A549 (cell line): ENCODE results near the gene EFCAB8. TPM values are rescaled to one million over a fixed set of nuclear protein-coding genes. Genes with fewer than 3 reads are reported as not detected.
A peak's percentile ranks its signal among the peaks of the same experiment; 100 is the strongest.

ENCODE experiments used
- ATAC-seq, 2 experiments: fragments of 200-7000 bp in 1 of 2; fragments of >200 bp in 1 of 2; cut with Nextera tagmentation in 1 of 2; cut with Tn5 transposase in 1 of 2; 3 replicates each; pipeline versions ENCODE4 v1.8.0 to v1.9.1; 2018 to 2020; ENCODE audit warnings: mild to moderate bottlenecking in 1 of 2, moderate library complexity in 1 of 2
- CTCF ChIA-PET: fragments of 300-600 bp; sonication (Branson Sonifier 250); formaldehyde crosslinking; extraction: SDS; loops from one replicate; lab custom pipeline; 2021; ENCODE audit warnings: antibody characterized with exemption, inconsistent platforms; lab: Yijun Ruan, JAX
- POLR2A ChIA-PET: fragments of 350-600 bp; formaldehyde crosslinking; extraction: SDS; loops from one replicate; lab custom pipeline; 2021; ENCODE audit warnings: antibody characterized with exemption, inconsistent platforms; lab: Yijun Ruan, JAX
- DNase-seq, 2 experiments: peaks; one replicate each; pipeline versions ENCODE4 v3.0.0 to v3.0.0-alpha.2; 2011 to 2016; ENCODE audit warnings: low read depth in 1 of 2, low spot score in 1 of 2
- FAIRE-seq: peaks from 2 replicates; lab custom pipeline; 2011; peaks lifted over from hg19 to GRCh38; lab: Jason Lieb, UNC
- H3K27ac ChIP-seq, 2 experiments: fragments of >200 bp; sonication (Bioruptor Twin); formaldehyde crosslinking; 3 replicates each; pipeline ENCODE4 v1.5.1; 2016 to 2017
- H3K4me1 ChIP-seq: fragments of >200 bp; sonication (Bioruptor Twin); formaldehyde crosslinking; 3 replicates; pipeline ENCODE4 v1.6.1; 2016
- H3K4me2 ChIP-seq: fragments of >200 bp; sonication (Bioruptor Twin); formaldehyde crosslinking; 3 replicates; pipeline ENCODE4 v1.6.1; 2016
- H3K4me3 ChIP-seq: fragments of >200 bp; sonication (Bioruptor Twin); formaldehyde crosslinking; 3 replicates; pipeline ENCODE4 v1.5.1; 2016
- H3K9me3 ChIP-seq: fragments of >200 bp; sonication (Bioruptor Twin); formaldehyde crosslinking; 3 replicates; pipeline ENCODE4 v1.6.1; 2016
- BCL3 ChIP-seq: fragments of >200 bp; sonication (Bioruptor Twin); formaldehyde crosslinking; IDR thresholded peaks from 3 replicates; pipeline ENCODE4 v1.6.1; 2016
- BHLHE40 ChIP-seq: IDR thresholded peaks from 2 replicates; pipeline ENCODE4 v1.6.1; 2012; ENCODE audit warnings: low read depth, low read length, inconsistent platforms
- CBX8 ChIP-seq: fragments of 200-600 bp; sonication (generic); IDR thresholded peaks from 2 replicates; pipeline ENCODE4 v1.6.1; 2016
- CEBPB ChIP-seq, 2 experiments: fragments of >200 bp in 1 of 2; sonication (Bioruptor Twin) in 1 of 2; formaldehyde crosslinking in 1 of 2; IDR thresholded peaks; 2 replicates each; pipeline ENCODE4 v1.6.1; 2012 to 2016
- EP300 ChIP-seq, 2 experiments: fragments of >200 bp; sonication (Bioruptor Twin); formaldehyde crosslinking; IDR thresholded peaks; 2 replicates in 1 of 2; 3 replicates in 1 of 2; pipeline ENCODE4 v1.6.1; 2016 to 2017
- FOSB ChIP-seq: fragments of 250-450 bp; sonication (Bioruptor Pico); IDR thresholded peaks from 2 replicates; pipeline ENCODE4 v1.5.0; 2020; ENCODE audit warnings: mild to moderate bottlenecking, moderate library complexity
- GATA3 ChIP-seq: IDR thresholded peaks from 2 replicates; pipeline ENCODE4 v1.6.1; 2012; ENCODE audit warnings: borderline replicate concordance
- HMGXB4 ChIP-seq: fragments of 250-450 bp; sonication (Bioruptor Pico); IDR thresholded peaks from 2 replicates; pipeline ENCODE4 v1.5.0; 2021; ENCODE audit warnings: mild to moderate bottlenecking, moderate library complexity, borderline replicate concordance
- HOXA7 ChIP-seq: fragments of 250-450 bp; sonication (Bioruptor Pico); IDR thresholded peaks from 2 replicates; pipeline ENCODE4 v1.5.0; 2020; ENCODE audit warnings: mild to moderate bottlenecking, moderate library complexity
- HOXB5 ChIP-seq: fragments of 250-450 bp; sonication (Bioruptor Pico); IDR thresholded peaks from 2 replicates; pipeline ENCODE4 v1.5.0; 2020; ENCODE audit warnings: mild to moderate bottlenecking, moderate library complexity
- JUN ChIP-seq, 2 experiments: fragments of >200 bp; sonication (Bioruptor Twin); formaldehyde crosslinking; IDR thresholded peaks; 2 replicates in 1 of 2; 3 replicates in 1 of 2; pipeline ENCODE4 v1.6.1; 2016 to 2017
- KDM5A ChIP-seq: fragments of 200-600 bp; sonication (generic); IDR thresholded peaks from 2 replicates; pipeline ENCODE4 v1.6.1; 2016; ENCODE audit warnings: antibody characterized with exemption, mild to moderate bottlenecking
- MAFK ChIP-seq: fragments of 450-650 bp; IDR thresholded peaks from 2 replicates; pipeline ENCODE4 v1.6.1; 2014; ENCODE audit not compliant: partially characterized antibody
- MAX ChIP-seq: IDR thresholded peaks from 2 replicates; pipeline ENCODE4 v1.6.1; 2012
- MYC ChIP-seq: IDR thresholded peaks from 2 replicates; pipeline ENCODE4 v1.6.1; 2012; ENCODE audit warnings: mild to moderate bottlenecking, inconsistent platforms, low read length, improper control_type of control experiment, borderline replicate concordance
- NFE2L2 ChIP-seq: fragments of 150-350 bp; conservative IDR thresholded peaks from 2 replicates; pipeline ENCODE4 v1.6.1; 2014; ENCODE audit warnings: low read length
- NPAS2 ChIP-seq: fragments of 250-450 bp; sonication (Bioruptor Pico); IDR thresholded peaks from 2 replicates; pipeline ENCODE4 v1.8.0; 2022; ENCODE audit warnings: mild to moderate bottlenecking, moderate library complexity, borderline replicate concordance
- PHF8 ChIP-seq: fragments of 200-600 bp; sonication (generic); IDR thresholded peaks from 2 replicates; pipeline ENCODE4 v1.6.1; 2016; ENCODE audit warnings: low read depth, mild to moderate bottlenecking, antibody characterized with exemption, moderate library complexity, borderline replicate concordance
- POLR2A ChIP-seq: IDR thresholded peaks from 2 replicates; pipeline ENCODE4 v1.6.1; 2012; ENCODE audit warnings: mild to moderate bottlenecking, low read length
- RARB ChIP-seq: fragments of 250-450 bp; sonication (Bioruptor Pico); IDR thresholded peaks from 2 replicates; pipeline ENCODE4 v1.8.0; 2021; ENCODE audit warnings: mild to moderate bottlenecking, moderate library complexity
- RCOR1 ChIP-seq: fragments of 150-350 bp; IDR thresholded peaks from 2 replicates; pipeline ENCODE4 v1.6.1; 2014; ENCODE audit warnings: antibody characterized with exemption, low read length, low read depth
- RFX5 ChIP-seq: fragments of 450-650 bp; IDR thresholded peaks from 2 replicates; pipeline ENCODE4 v1.7.1; 2014; ENCODE audit warnings: antibody characterized with exemption, mild to moderate bottlenecking, moderate library complexity
- SMC3 ChIP-seq: fragments of >200 bp; sonication (Bioruptor Twin); formaldehyde crosslinking; IDR thresholded peaks from 3 replicates; pipeline ENCODE4 v1.6.1; 2018; ENCODE audit warnings: inconsistent platforms
- SREBF2 ChIP-seq: fragments of 450-650 bp; IDR thresholded peaks from 2 replicates; pipeline ENCODE4 v1.6.1; 2014; ENCODE audit warnings: mild to moderate bottlenecking, moderate library complexity
- TFCP2L1 ChIP-seq: fragments of 250-450 bp; sonication (Bioruptor Pico); IDR thresholded peaks from 2 replicates; pipeline ENCODE4 v1.5.0; 2021; ENCODE audit warnings: mild to moderate bottlenecking
- TP53 ChIP-seq: fragments of 250-450 bp; sonication (Bioruptor Pico); IDR thresholded peaks from 2 replicates; pipeline ENCODE4 v1.5.0; 2021; ENCODE audit warnings: mild to moderate bottlenecking, moderate library complexity
- ZC3H11A ChIP-seq: fragments of 450-650 bp; IDR thresholded peaks from 2 replicates; pipeline ENCODE4 v1.6.1; 2014; ENCODE audit warnings: antibody characterized with exemption, mild to moderate bottlenecking
- ZFP36 ChIP-seq: fragments of 450-650 bp; IDR thresholded peaks from 2 replicates; pipeline ENCODE4 v1.6.1; 2014; ENCODE audit warnings: borderline replicate concordance; ENCODE audit not compliant: partially characterized antibody
- ZNF302 ChIP-seq: fragments of 250-450 bp; sonication (Bioruptor Pico); IDR thresholded peaks from 2 replicates; pipeline ENCODE4 v1.9.0; 2021; ENCODE audit warnings: inconsistent platforms, mild to moderate bottlenecking, moderate library complexity
- ZSCAN20 ChIP-seq: fragments of 250-450 bp; sonication (Bioruptor Pico); IDR thresholded peaks from 2 replicates; pipeline ENCODE4 v1.8.0; 2022; ENCODE audit warnings: mild to moderate bottlenecking, moderate library complexity
- WGBS: methylation state at CpG from one replicate; pipeline ENCODE4 v1.1.6; 2017; ENCODE audit errors: missing lambda C conversion rate; 5-methylcytosine and 5-hydroxymethylcytosine counted together
- polyA plus RNA-seq, 4 experiments: library from polyadenylated mRNA; depleted of rRNA in 3 of 4; stranded (reverse); fragments of >200 nt; fragmentation: RNase III in 1 of 4; extraction: RNeasy Plus Mini Kit Qiagen cat#74134 plus additional on column Dnase treatment in 1 of 4; gene quantifications; 2 replicates in 3 of 4; 3 replicates in 1 of 4; pipeline ENCODE4 v1.2.3, GENCODE V29; 2011 to 2017

EFCAB8 gene
- polyA plus RNA-seq, 2 of the 4 experiments (the other 2 are of a cell fraction), result not detected

GRCh38 chr20:32870985-32871384 is 12.3 kb downstream of the EFCAB8 start:
- no peak for FAIRE-seq
- POLR2A ChIA-PET, result no interaction called here
- no peak for ATAC-seq

GRCh38 chr20:32871627-32872160 is 13.0 kb downstream of the EFCAB8 start:
- TF ChIP-seq SREBF2, result no peak
- no peak for TF ChIP-seq BHLHE40
- no peak for TF ChIP-seq MAX
- TF ChIP-seq GATA3, result no peak
- no peak for TF ChIP-seq CEBPB (IDR thresholded peaks at IDR 0.05)
- no peak for TF ChIP-seq JUN (IDR thresholded peaks at IDR 0.05)
- TF ChIP-seq SMC3, result no peak
- no peak for TF ChIP-seq RARB (CRISPR knock-in tag)
- TF ChIP-seq ZNF302 (CRISPR knock-in tag), result no peak
- TF ChIP-seq NPAS2 (CRISPR knock-in tag), result no peak
- no peak for TF ChIP-seq CBX8
- no peak for TF ChIP-seq KDM5A
- no peak for TF ChIP-seq HOXB5 (CRISPR knock-in tag)
- no peak for TF ChIP-seq TP53 (CRISPR knock-in tag)
- no peak for ATAC-seq
- FAIRE-seq, result no peak
- H3K27ac ChIP-seq, result no peak overlapping the region
- no peaks in the 10 kb centered on the region for H3K4me1 ChIP-seq
- ChIA-PET CTCF (no interaction called here), POLR2A (no interaction called here)
- H3K4me2 ChIP-seq, result no peak overlapping the region
- no peak overlapping the region for H3K4me3 ChIP-seq
- 37% methylated on average over 4 of the region's 4 CpGs for WGBS
- H3K9me3 ChIP-seq, result no peaks in the 10 kb centered on the region
- DNase-seq, result no peak

More at GRCh38 chr20:32870985-32871384, 12.3 kb downstream of the EFCAB8 start:
- H3K9me3 ChIP-seq, result no peaks in the 10 kb centered on the region
- H3K4me2 ChIP-seq, result no peak overlapping the region
- H3K4me1 ChIP-seq, result no peaks in the 10 kb centered on the region
- CTCF ChIA-PET, result no interaction called here
- WGBS, result 44% methylated on average over 5 of the region's 5 CpGs
- DNase-seq, result no peak
- H3K27ac ChIP-seq, result no peak overlapping the region
- TF ChIP-seq MAFK (peak; percentile 43), MAX (no peak)
- no peak overlapping the region for H3K4me3 ChIP-seq

GRCh38 chr20:32872266-32872665 is 13.5 kb downstream of the EFCAB8 start:
- ChIA-PET POLR2A (no interaction called here), CTCF (no interaction called here)
- no peaks in the 10 kb centered on the region for H3K4me1 ChIP-seq
- no peaks in the 10 kb centered on the region for H3K9me3 ChIP-seq
- no peak for DNase-seq
- H3K4me3 ChIP-seq, result no peak overlapping the region
- ATAC-seq, result no peak
- H3K4me2 ChIP-seq, result no peak overlapping the region
- 26% methylated on average over 6 of the region's 6 CpGs for WGBS
- H3K27ac ChIP-seq, result no peak overlapping the region
- FAIRE-seq, result no peak
- TF ChIP-seq POLR2A, result no peak
- no peak for TF ChIP-seq TFCP2L1 (CRISPR knock-in tag)
- TF ChIP-seq RFX5, result no peak
- TF ChIP-seq FOSB (CRISPR knock-in tag), result no peak
- no peak for TF ChIP-seq PHF8
- no peak for TF ChIP-seq ZFP36

- POLR2A ChIA-PET, result no interaction called here
- Histone ChIP-seq H3K9me3 (no peaks in the 10 kb centered on the region), H3K4me3 (no peak overlapping the region), H3K27ac (no peak overlapping the region), H3K4me1 (no peaks in the 10 kb centered on the region), H3K4me2 (no peak overlapping the region)
- ATAC-seq, result no peak
- 61% methylated on average over 9 of the region's 9 CpGs for WGBS
- no peak for DNase-seq
- no peak for FAIRE-seq
- CTCF ChIA-PET, result interaction anchor here (0.8 kb wide), 1 partner anchor 86 kb away, joined by 3 read pairs; no protein-coding TSS in a partner anchor
- TF ChIP-seq ZC3H11A (no peak), MAFK (no peak), NFE2L2 (no peak), ZSCAN20 (CRISPR knock-in tag) (no peak), FOSB (CRISPR knock-in tag) (no peak), EP300 (IDR thresholded peaks at IDR 0.05) (no peak), BCL3 (no peak), MYC (no peak), RCOR1 (no peak), HMGXB4 (no peak), HOXA7 (CRISPR knock-in tag) (no peak), BHLHE40 (no peak)
Measured at GRCh38 chr20:32875673-32876072, 16.9 kb downstream of the EFCAB8 start.
